Hematopoietic multipotent progenitor cell (in vitro differentiated cells): ENCODE data around the gene GLB1L2. TPM values are rescaled to one million over a fixed set of nuclear protein-coding genes. Genes with fewer than 3 reads are reported as not detected.
"Not testable (repeated sequence)": the region's sequence is repeated elsewhere in the genome, so short reads cannot be mapped to it uniquely, and the experiment has no call there.

Source experiments
- DNase-seq, 3 donors: peaks; one replicate each; pipeline ENCODE4 v3.0.0-alpha.2; 2011 to 2015; ENCODE audit warnings: low read depth in 2 of 3, low spot score in 2 of 3
- total RNA-seq: library from RNA; depleted of rRNA; stranded (reverse); fragments of >200 nt; gene quantifications from one replicate; pipeline ENCODE4 v1.2.3, GENCODE V29; 2012

GLB1L2 gene, protein sequence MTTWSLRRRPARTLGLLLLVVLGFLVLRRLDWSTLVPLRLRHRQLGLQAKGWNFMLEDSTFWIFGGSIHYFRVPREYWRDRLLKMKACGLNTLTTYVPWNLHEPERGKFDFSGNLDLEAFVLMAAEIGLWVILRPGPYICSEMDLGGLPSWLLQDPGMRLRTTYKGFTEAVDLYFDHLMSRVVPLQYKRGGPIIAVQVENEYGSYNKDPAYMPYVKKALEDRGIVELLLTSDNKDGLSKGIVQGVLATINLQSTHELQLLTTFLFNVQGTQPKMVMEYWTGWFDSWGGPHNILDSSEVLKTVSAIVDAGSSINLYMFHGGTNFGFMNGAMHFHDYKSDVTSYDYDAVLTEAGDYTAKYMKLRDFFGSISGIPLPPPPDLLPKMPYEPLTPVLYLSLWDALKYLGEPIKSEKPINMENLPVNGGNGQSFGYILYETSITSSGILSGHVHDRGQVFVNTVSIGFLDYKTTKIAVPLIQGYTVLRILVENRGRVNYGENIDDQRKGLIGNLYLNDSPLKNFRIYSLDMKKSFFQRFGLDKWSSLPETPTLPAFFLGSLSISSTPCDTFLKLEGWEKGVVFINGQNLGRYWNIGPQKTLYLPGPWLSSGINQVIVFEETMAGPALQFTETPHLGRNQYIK
- total RNA-seq, result 1.3 TPM

DNA sequence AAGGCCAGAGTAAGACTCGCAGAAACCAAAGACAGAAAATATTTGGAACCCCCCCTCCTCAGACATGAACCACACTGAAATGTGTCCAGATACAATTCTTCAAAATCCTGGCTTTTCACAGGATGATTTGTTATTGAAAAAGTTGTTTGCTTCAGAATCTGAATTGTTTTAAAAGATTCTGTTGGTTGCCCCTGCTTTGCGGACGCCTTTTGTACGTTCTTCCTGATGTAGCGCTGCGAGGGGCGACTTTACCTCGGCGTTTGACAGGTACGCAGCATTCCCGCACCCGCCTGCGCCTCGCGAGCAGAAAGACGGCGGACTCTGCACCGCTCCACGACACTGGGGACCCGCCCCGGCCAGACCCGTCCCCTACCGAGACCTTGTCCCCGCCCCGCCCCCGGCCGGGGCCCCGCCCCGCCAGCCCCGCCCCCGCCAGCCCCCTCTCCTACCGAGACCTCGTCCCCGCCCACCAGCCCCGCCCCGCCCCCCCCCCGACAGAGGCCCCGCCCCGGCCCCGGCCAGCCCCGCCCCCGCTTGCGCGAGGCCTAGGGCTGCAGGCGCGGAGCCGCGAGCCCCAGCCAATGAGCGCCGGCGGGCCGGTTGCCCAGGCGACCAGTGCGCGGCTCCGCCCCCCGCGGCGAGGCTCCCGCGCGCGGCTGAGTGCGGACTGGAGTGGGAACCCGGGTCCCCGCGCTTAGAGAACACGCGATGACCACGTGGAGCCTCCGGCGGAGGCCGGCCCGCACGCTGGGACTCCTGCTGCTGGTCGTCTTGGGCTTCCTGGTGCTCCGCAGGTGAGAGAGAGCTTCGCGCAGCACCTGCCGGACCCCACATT lies at the start of gene GLB1L2:
Gene GLB1L2, plus strand, starts transcription at position 635 of the 835 bp plus-strand sequence. Its CDS starts 74 bp downstream, at position 709.
- DNase-seq, result peak; percentile 67 to 76 (median 69)

DNA sequence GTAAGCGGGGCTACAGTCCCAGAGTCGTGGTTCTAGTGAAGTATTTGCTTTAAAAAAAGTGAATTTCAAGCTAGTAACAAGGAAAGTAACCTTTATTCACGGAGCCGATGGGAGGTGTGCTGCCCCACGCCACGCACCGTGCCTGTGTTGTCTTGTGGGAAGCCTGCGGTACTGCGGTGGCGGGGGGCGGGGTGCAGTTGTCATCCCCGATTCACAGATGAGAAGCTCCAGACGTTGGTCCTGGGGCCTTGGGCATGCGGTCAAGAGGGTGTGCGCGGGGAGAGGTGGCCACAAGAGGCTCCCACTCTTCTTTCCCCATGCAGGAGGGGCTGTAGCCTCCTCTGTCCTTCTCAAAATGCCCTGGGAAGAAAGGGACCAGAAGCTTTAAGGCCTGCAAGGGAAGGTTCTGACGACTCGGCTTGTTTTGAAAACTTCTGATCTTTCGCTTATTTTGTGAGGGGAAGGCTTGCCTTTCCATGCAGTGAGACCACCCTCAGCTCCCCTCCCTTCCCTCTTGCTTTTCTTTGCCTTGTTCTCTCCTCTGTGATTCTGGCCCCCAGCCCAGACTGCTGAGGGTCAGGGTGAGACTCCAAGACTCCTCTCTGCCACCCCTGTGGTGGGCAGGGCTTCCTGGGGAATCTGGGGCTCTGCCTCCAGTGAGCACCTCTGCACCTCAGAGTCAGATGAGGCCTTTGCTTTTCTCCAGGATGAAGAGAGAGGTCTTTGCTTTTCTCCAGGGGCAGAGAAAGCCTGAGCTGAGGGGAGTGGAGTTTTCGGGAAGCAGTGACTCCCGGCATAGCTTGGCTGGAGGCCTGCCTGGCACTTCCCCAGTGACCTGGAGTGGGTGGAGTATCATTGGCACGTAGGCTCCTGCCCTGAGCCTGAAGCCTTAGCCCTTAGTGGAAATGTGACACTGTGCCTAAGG lies 49.4 kb upstream of the GLB1L2 start:
- DNase-seq, result no peak

DNA sequence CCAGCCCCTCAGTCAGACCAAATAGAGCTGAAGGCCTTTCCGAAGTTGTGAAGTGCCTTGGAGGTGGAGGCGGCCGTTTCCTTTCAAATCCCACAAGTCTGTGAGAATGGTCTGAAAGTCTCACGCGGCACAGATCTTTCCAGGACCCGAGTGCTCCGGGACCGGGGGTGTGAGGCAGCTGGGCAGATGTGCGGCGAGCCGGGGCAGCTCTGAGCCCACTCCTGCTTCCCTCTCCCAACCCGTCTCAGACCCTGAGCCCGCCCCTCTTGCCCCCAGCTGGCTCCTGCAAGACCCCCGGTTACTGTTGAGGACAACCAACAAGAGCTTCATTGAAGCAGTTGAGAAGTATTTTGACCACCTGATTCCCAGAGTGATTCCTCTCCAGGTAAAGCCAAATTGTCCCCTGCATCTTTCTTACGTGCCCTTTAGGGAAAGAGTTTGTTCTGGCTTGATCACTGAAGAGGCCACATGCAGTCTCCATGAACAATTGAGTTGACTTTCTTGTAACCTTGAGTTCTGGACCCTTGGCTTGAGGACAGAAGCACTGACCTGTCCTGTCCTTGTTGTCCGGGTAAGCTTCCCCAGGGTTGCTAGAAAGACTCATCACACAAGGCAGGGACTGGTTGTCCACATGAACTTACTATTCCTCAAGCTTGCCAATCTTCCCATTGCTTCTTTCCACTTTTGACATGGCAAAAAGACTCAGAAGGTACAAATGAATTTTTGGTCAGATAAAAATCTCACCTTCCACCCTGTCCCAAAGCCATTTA lies 48.1 kb upstream of the GLB1L2 start:
- no peak for DNase-seq

DNA sequence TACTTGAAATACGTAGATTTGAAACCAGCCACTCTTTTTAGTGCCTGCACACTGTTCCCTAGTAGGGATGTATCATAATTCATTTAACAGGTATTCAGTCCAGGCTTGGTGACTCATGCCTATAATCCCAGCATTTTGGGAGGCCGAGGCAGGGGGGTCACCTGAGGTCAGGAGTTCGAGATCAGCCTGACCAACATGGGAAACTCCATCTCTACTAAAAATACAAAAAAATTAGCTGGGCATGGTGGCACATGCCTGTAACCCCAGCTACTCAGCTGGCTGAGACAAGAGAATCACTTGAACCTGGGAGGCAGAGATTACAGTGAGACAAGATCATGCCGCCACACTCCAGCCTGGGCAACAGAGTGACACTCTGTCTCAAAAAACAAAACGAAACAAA lies 47.4 kb upstream of the GLB1L2 start:
- not testable (repeated sequence) for DNase-seq

DNA sequence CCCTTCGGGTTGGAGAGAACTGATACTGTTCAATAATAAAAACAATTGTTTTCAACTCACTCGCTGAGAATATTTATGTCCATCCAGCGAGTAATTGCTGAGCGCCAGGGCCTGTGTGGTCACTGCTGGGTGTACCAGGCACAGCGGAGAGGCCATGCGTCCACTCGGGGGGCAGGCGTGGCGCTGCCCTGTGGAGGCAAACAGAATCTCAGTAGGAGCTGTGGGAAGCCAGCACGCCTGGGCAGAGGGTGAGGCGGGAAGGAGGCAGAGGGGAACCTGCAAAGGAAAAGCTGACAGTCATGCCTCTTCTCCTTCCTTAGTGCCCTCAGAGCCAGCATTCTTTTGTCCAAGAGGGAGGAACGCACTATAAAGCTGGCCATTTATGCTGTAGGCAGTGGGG lies 44.2 kb upstream of the GLB1L2 start:
- no peak for DNase-seq

DNA sequence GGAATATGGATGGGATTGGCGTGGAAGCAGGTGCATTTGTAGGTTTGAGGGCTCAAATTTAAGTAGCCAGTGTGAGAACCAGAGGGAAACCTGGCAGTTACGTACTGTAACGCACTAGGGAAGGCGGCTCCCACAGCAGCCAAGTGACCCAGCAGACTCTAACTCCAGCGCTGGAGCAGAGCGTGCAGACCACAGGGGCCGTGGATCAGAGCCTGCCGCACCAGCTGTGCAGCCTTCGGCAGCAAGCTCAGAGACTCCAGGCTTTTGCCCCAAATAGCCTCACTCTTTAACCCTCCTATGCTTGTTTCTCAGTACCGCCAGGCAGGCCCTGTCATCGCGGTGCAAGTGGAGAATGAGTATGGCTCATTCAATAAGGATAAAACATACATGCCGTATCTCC lies 43.3 kb upstream of the GLB1L2 start:
- no peak for DNase-seq

DNA sequence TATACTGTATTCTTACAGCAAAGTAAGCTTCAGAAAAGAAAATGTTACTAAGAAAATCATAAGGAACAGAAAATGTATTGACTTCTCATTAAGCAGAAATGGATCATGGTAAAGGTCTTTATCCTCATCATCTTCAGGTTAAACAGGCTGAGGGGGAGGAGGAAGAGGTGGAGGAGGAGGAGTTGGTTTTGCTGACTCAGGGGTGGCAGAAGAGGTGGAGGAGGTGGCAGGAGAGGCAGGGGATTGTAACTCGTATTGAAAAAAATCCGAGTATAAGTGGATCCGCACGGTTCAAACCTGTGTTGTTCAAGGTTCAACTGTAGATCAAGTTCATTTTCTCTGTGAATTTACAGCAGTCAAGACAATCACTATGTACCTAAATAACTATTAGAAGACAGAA lies 42.6 kb upstream of the GLB1L2 start:
- no peak for DNase-seq

DNA sequence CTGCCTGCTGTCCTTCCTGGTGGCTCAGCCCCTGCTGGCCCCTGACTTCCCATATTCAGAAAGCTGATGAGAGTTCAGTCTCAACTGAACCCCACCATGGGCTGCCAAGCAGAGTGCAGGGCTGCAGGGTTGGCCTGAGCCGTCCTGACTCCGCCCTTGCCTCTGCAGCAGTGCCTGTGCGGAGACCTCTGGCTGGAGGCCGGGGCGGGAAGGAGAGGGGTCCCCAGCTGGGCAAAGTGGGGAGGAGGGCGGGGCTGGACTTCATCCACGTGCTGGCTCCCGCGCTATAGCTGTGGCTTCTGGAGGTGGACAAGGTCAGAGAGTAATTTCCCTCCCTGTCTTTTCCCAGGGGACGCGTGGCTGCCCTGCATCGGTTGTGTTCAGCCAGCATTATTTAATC lies 42.0 kb upstream of the GLB1L2 start:
- DNase-seq, result no peak

DNA sequence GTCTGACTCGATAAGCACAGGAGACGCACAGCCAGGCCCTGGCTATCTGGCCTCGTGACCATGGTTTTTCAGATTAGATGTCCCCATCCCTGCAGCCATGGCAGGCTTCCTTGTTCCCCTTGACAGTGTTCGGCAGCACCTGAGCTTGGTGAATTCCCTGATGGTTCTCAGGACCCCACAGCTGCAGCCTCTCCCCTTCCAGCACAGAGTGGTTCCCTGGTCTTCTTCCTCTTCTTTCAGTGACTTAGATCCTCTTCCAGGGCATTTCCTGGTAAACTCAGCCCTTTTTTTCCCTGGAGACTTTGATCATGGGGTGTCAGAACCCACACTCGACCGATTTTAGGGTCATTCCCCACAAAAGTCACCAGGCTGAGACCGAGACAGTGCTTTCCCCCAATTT lies 41.1 kb upstream of the GLB1L2 start:
- DNase-seq, result no peak

DNA sequence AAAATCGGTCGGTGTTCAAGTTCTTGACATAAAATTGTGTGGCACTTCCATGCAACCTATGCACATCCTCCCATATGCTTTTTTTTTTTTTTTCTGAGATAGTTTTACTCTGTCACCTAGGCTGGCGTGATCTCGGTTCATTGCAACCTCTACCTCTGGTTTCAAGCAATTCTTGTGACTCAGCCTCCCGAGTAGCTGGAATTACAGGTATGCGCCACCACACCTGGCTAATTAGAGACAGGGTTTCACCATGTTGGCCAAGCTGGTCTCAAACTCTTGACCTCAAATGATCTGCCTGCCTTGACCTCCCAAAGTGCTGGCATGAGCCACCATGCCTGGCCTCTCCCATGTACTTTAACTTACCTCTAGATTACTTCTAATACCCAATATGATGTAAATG lies 40.6 kb upstream of the GLB1L2 start:
- DNase-seq, result no peak

DNA sequence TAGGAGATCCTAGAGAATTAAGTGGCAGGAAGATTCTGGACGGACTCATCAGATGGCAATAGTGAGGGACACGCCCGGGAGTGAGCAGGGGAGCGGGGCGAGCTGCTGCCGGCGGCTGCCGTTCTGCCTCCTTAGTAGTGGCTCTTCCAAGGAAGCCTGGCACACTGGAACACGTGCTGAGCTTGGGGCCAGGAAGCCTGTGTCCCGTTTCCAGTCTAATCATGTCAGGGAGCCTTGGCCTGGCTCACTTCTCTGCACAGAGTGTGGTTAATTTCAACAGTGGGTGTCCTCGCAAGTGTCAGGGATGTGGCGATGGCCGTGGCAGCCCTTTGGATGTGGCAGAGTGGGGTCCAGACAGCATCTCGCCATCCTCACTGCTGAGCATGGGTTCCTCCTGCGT lies 39.1 kb upstream of the GLB1L2 start:
- no peak for DNase-seq

DNA sequence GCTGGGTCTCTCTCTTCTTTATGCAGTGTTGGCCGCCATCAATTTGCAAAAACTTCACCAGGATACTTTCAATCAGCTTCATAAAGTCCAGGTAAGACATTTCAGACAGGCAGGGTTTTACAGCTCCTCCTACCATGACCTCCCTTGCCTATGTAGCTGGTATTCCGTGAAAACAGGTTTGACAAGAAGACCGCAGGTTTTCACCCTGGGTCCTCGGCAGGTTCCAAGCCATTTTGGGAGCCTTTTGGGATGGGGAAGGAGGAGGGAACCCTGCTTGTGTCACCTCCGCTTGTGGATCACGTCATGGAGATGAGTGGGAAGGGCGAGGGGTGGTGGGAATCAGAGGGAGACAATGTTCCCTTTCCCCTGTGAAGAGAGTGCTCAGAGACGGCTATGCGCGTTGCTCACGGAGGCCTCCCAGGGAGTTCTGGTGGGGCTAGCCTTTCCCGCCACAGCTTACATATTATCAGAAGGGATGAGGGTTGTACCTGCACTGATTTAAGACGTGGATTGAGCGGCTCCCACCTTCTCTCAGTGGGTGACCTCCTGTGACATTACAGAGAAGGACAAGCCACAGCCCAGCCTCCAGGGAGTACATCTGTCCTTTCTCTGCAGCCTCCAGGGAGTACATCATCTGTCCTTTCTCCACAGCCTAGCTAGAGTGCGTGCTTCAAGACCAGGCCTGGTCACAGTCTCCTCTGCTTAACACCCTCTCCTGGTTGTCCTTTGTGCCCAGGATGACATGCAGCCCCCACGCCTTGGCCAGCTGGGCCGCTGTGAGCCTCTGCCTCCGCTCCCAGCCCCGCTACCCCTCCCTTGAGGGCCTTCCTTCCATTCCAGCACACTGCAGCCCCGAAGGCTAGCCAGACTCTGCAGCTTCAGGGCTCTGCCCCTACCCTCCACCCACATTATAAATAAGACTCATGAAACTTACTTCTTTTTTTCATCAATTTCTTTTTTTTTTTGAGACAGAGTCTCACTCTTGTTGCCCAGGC lies 38.4 kb upstream of the GLB1L2 start:
- no peak for DNase-seq

DNA sequence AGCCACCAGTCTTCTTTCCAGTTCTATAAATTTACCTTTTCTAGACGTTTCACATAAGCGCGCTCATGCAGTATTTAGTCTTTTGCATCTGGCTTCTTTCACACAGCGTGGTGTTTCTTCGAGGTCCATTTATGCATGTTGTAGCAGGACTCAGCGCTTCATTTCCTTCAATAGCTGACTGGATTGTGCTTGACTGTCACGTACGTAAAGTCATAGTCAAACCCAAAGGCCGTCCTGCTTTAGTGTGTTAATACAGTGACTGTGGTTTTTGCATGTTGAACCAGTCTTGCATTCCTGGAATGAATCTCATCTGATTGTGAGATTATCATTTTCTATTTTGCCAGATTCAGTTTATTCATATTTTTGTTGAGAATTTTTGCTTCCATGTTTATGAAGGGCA lies 37.1 kb upstream of the GLB1L2 start:
- DNase-seq, result no peak

DNA sequence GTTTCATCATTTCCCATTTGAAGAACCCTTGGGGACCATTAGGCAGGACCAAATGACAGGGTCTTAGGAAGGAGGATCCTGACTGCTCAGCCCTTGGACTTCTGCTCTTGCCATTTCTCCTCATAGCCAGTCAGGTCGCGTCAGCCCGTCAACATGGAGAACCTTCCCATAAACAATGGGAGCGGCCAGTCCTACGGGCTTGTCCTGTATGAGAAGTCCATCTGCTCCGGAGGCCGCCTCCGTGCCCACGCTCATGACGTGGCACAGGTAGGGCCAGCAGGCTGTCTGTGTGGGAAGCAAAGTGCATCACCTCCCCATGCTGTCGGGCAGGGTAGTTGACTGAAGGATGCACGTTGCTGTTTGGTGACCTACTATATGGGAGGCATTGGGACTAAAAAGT lies 19.6 kb upstream of the GLB1L2 start:
- DNase-seq, result no peak

DNA sequence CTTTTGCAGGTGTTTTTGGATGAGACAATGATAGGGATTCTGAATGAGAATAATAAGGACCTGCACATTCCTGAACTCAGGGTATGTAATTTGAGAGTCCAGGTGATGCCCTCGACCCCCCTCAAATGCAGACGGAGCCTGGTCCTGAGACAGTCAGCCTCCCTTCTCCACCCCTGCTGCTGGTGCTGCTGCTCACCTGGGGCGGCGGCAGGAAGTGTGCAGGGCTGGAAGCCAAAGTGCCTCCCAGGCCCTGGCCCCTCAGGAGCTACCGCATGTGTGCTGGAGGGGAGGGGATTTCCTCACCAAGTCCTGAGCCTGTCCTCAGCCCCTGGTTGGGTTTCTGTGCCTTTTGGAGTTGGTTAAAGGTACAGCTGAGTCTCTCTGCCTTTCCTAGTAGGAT lies 19.0 kb upstream of the GLB1L2 start:
- no peak for DNase-seq

DNA sequence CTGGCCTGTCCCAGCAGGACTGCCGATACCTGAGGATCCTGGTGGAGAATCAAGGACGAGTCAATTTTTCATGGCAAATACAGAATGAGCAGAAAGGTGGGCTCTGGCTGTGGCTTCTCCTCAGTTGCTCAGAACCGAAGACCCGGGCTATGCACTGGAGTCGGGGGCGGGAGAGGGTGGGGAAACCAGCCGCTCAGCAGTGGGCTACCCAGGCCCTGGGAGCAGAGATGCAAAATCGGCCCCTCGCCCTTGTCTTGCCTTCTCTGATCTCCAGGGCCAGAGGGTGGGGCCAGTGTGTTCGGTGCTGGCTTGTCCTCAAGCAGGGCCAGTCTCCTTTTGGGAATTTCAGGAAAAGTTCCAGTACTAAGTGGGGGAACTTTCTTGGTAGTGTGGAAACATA lies 18.4 kb upstream of the GLB1L2 start:
- DNase-seq, result no peak

DNA sequence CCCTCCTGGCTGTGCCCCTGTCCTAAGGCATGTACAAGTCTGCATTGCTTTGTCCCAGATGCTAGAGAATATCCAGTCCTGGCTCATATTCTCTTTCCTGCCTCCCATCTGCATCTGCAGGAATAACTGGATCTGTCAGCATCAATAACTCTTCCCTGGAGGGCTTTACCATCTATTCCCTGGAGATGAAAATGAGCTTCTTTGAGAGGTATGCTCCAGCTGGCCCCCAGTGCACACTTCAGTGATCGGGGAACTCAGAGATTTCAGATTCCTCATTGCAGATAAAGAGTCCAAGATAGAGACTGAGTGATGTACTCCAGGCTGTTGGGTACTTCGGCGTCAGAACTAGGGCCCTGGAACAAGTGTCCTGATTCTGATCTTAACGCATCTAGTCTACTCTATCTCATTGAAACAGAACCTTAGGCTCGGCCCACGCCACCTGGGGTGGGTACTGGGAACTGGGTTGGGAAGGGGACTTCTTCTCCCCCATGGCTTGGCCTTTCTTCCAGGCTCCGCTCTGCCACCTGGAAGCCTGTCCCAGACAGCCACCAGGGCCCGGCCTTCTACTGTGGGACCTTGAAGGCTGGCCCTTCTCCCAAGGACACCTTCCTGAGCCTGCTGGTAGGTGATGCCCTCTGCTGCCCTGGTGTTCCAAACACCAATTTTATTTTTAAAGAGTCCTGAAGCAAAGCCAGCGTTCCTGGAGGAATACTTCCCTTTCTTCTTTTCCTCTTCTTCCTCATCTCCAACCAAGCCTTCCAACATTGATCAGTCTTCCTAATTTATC lies 17.8 kb upstream of the GLB1L2 start:
- no peak for DNase-seq

DNA sequence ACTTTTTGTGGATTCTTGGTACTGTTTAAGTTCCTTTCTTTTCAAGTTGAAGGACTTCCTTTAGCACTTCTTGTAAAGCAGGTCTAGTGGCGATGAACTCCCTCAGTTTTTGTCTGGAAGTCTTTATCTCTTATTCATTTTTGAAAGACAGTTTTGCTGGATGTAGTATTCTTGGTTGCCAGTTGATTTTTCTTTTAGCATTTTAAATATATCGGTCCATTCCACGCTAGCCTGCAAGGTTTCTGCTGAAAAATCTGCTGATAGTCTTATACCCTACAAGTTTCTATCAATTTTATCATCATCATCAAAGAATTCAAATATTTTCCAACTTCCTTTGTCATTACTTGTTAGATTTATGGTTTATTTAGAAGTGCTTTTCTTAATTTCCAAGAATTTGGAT lies 14.7 kb upstream of the GLB1L2 start:
- no peak for DNase-seq
